H1 (cell line): ENCODE data around the gene SYDE2. TPM values are rescaled to one million over a fixed set of nuclear protein-coding genes. Genes with fewer than 3 reads are reported as not detected.

Experiments
- CTCF ChIA-PET: fragments of 300-600 bp; sonication (Branson Sonifier 250); formaldehyde crosslinking; loops from one replicate; lab custom pipeline; 2021; ENCODE audit not compliant: partially characterized antibody; lab: Charles Lee
- POLR2A ChIA-PET: fragments of 300-600 bp; sonication (Branson Sonifier 250); formaldehyde crosslinking; loops from one replicate; lab custom pipeline; 2021; ENCODE audit warnings: inconsistent platforms; ENCODE audit not compliant: partially characterized antibody; lab: Charles Lee
- DNase-seq, 2 experiments: peaks; one replicate each; pipeline versions ENCODE4 v3.0.0 to v3.0.0-alpha.2; 2010 to 2022; ENCODE audit warnings: low spot score in 2 of 2, low read depth in 1 of 2, mixed read lengths in 1 of 2
- FAIRE-seq: peaks from 2 replicates; lab custom pipeline; 2011; peaks lifted over from hg19 to GRCh38; lab: Jason Lieb, UNC
- H2AFZ ChIP-seq: 2 replicates; pipeline ENCODE4 v1.8.1; 2012; ENCODE audit warnings: low read length, inconsistent platforms
- H2AK5ac ChIP-seq: 2 replicates; pipeline ENCODE4 v1.6.1; 2013; ENCODE audit warnings: low read depth, low read length
- H2BK120ac ChIP-seq: replicated peaks from 2 replicates; pipeline ENCODE3; 2013; ENCODE audit warnings: low read depth, low read length, inconsistent platforms
- H2BK12ac ChIP-seq: 2 replicates; pipeline ENCODE4 v1.6.1; 2013; ENCODE audit warnings: low read depth, low read length
- H2BK15ac ChIP-seq: 2 replicates; pipeline ENCODE4 v1.6.1; 2013; ENCODE audit warnings: low read length
- H2BK20ac ChIP-seq: 2 replicates; pipeline ENCODE4 v1.6.1; 2013; ENCODE audit warnings: low read length
- H2BK5ac ChIP-seq: 2 replicates; pipeline ENCODE4 v1.6.1; 2013; ENCODE audit warnings: low read depth, low read length
- H3K14ac ChIP-seq: 2 replicates; pipeline ENCODE4 v1.6.1; 2013; ENCODE audit warnings: inconsistent platforms; ENCODE audit not compliant: insufficient read length
- H3K18ac ChIP-seq: 2 replicates; pipeline ENCODE4 v1.6.1; 2013; ENCODE audit warnings: low read length; ENCODE audit errors: extremely low read depth
- H3K23ac ChIP-seq: 2 replicates; pipeline ENCODE4 v1.6.1; 2013; ENCODE audit warnings: inconsistent platforms; ENCODE audit not compliant: insufficient read length
- H3K23me2 ChIP-seq: 2 replicates; pipeline ENCODE4 v1.6.1; 2013; ENCODE audit warnings: low read depth, low read length
- H3K27ac ChIP-seq: 2 replicates; pipeline ENCODE4 v1.6.1; 2011; ENCODE audit warnings: low read depth, low read length, inconsistent platforms
- H3K27me3 ChIP-seq, 4 experiments: replicated peaks in 1 of 4; 1 replicate in 1 of 4; 2 replicates in 3 of 4; pipeline versions ENCODE4 v1.6.1 to v1.8.1; 2011 to 2013; ENCODE audit warnings: low read length in 3 of 4, mild to moderate bottlenecking in 3 of 4, inconsistent platforms in 2 of 4, mixed read lengths in 2 of 4, moderate library complexity in 1 of 4; ENCODE audit not compliant: control insufficient read depth in 3 of 4, insufficient read depth in 3 of 4; ENCODE audit errors: extremely low read depth in 1 of 4
- H3K36me3 ChIP-seq, 4 experiments: 2 replicates each; pipeline versions ENCODE4 v1.6.1 to v1.8.1; 2011 to 2013; ENCODE audit warnings: mild to moderate bottlenecking in 4 of 4, low read length in 3 of 4, moderate library complexity in 2 of 4, control low read depth in 1 of 4, inconsistent platforms in 1 of 4; ENCODE audit not compliant: insufficient read depth in 4 of 4, control insufficient read depth in 2 of 4
- H3K4ac ChIP-seq: replicated peaks from 2 replicates; pipeline ENCODE3; 2013; ENCODE audit warnings: low read length, low read depth, mixed read lengths, inconsistent platforms; ENCODE audit not compliant: insufficient read length
- H3K4me1 ChIP-seq, 4 experiments: replicated peaks in 1 of 4; 1 replicate in 1 of 4; 2 replicates in 3 of 4; pipeline versions ENCODE4 v1.6.1 to v1.8.1; 2011 to 2013; ENCODE audit warnings: low read length in 3 of 4, inconsistent platforms in 2 of 4, mixed read lengths in 1 of 4; ENCODE audit not compliant: insufficient read depth in 4 of 4, control insufficient read depth in 3 of 4
- H3K4me2 ChIP-seq, 2 experiments: 2 replicates each; pipeline versions ENCODE4 v1.6.1 to v1.8.1; 2011 to 2013; ENCODE audit warnings: low read depth in 2 of 2, low read length in 2 of 2, control low read depth in 1 of 2, inconsistent platforms in 1 of 2, mild to moderate bottlenecking in 1 of 2; ENCODE audit not compliant: insufficient read depth in 1 of 2
- H3K4me3 ChIP-seq, 4 experiments: fragments of 200-600, 300-600 bp in 1 of 4; sonication (generic), shearing (Covaris generic), sonication (Bioruptor Twin) in 1 of 4; 2 replicates each; pipeline versions ENCODE4 v1.5.1 to v1.8.1; 2011 to 2016; ENCODE audit warnings: low read length in 4 of 4, low read depth in 3 of 4, control low read depth in 2 of 4, inconsistent platforms in 2 of 4, mild to moderate bottlenecking in 2 of 4, mixed read lengths in 1 of 4, moderate library complexity in 1 of 4; ENCODE audit not compliant: insufficient read depth in 2 of 4; ENCODE audit errors: extremely low read depth in 1 of 4
- H3K56ac ChIP-seq: replicated peaks from 2 replicates; pipeline ENCODE3; 2013; ENCODE audit warnings: low read depth, mild to moderate bottlenecking, mixed read lengths, low read length, inconsistent platforms; ENCODE audit not compliant: insufficient read length
- H3K79me1 ChIP-seq: 2 replicates; pipeline ENCODE4 v1.6.1; 2013; ENCODE audit warnings: low read depth, low read length, control low read depth
- H3K79me2 ChIP-seq, 2 experiments: 2 replicates each; pipeline versions ENCODE4 v1.6.1 to v1.8.1; 2012 to 2013; ENCODE audit warnings: low read length in 2 of 2, mild to moderate bottlenecking in 2 of 2, inconsistent platforms in 1 of 2; ENCODE audit not compliant: insufficient read depth in 2 of 2, control insufficient read depth in 1 of 2
- H3K9ac ChIP-seq, 4 experiments: replicated peaks in 1 of 4; 1 replicate in 1 of 4; 2 replicates in 3 of 4; pipeline versions ENCODE4 v1.6.1 to v1.8.1; 2011 to 2013; ENCODE audit warnings: low read depth in 3 of 4, low read length in 3 of 4, control low read depth in 2 of 4, mild to moderate bottlenecking in 2 of 4, moderate library complexity in 2 of 4, inconsistent platforms in 1 of 4; ENCODE audit errors: extremely low read depth in 1 of 4
- H3K9me3 ChIP-seq, 2 experiments: 2 replicates each; pipeline versions ENCODE4 v1.6.1 to v1.8.1; 2012 to 2013; ENCODE audit warnings: mild to moderate bottlenecking in 2 of 2, moderate library complexity in 2 of 2, control low read depth in 1 of 2, inconsistent platforms in 1 of 2, low read depth in 1 of 2, low read length in 1 of 2, mixed read lengths in 1 of 2; ENCODE audit not compliant: insufficient read depth in 2 of 2
- H4K20me1 ChIP-seq, 2 experiments: replicated peaks in 1 of 2; 2 replicates each; pipeline versions ENCODE3 to v1.8.1; 2011 to 2013; ENCODE audit warnings: inconsistent platforms in 2 of 2, low read length in 2 of 2, mild to moderate bottlenecking in 1 of 2; ENCODE audit not compliant: insufficient read depth in 2 of 2, control insufficient read depth in 1 of 2
- H4K5ac ChIP-seq: 2 replicates; pipeline ENCODE4 v1.6.1; 2013; ENCODE audit warnings: low read length, low read depth, mixed read lengths, inconsistent platforms; ENCODE audit not compliant: insufficient read length
- H4K8ac ChIP-seq: 2 replicates; pipeline ENCODE4 v1.8.0; 2013; ENCODE audit warnings: mild to moderate bottlenecking, moderate library complexity, low read length, inconsistent platforms; ENCODE audit not compliant: insufficient read depth; ENCODE audit errors: extremely low read depth
- H4K91ac ChIP-seq: replicated peaks from 2 replicates; pipeline ENCODE3; 2013; ENCODE audit warnings: low read length, mixed read lengths, inconsistent platforms; ENCODE audit not compliant: insufficient read length
- CBX8 ChIP-seq: fragments of 300-800, 300-1000 bp; sonication (generic); IDR thresholded peaks from 2 replicates; pipeline ENCODE4 v1.7.1; 2016; ENCODE audit warnings: low read depth, low read length, borderline replicate concordance
- CHD1 ChIP-seq: IDR thresholded peaks from 2 replicates; pipeline ENCODE4 v1.6.1; 2012; ENCODE audit warnings: low read depth, low read length, improper control_type of control experiment
- CHD2 ChIP-seq: IDR thresholded peaks from 2 replicates; pipeline ENCODE4 v1.6.1; 2012; ENCODE audit warnings: low read length, improper control_type of control experiment
- CTBP2 ChIP-seq: IDR thresholded peaks from 2 replicates; pipeline ENCODE4 v1.7.0; 2011; ENCODE audit warnings: borderline replicate concordance, mild to moderate bottlenecking, moderate library complexity, mixed read lengths, low read length; ENCODE audit not compliant: insufficient read depth, insufficient read length
- CTCF ChIP-seq, 3 experiments: IDR thresholded peaks; 1 replicate in 2 of 3; 2 replicates in 1 of 3; pipeline versions ENCODE4 v1.5.1 to v1.6.1; 2011; ENCODE audit warnings: low read length in 3 of 3, mild to moderate bottlenecking in 3 of 3, inconsistent platforms in 2 of 3, low read depth in 1 of 3, moderate library complexity in 1 of 3; ENCODE audit not compliant: insufficient read depth in 1 of 3; ENCODE audit errors: control extremely low read depth in 1 of 3
- E2F6 ChIP-seq: IDR thresholded peaks from 2 replicates; pipeline ENCODE4 v1.6.1; 2012; ENCODE audit warnings: inconsistent platforms
- JUN ChIP-seq: IDR thresholded peaks from 2 replicates; pipeline ENCODE4 v1.6.1; 2011; ENCODE audit warnings: low read depth, mild to moderate bottlenecking, improper control_type of control experiment, low read length
- KDM5A ChIP-seq: fragments of 200-600 bp; IDR thresholded peaks from 2 replicates; pipeline ENCODE4 v1.7.1; 2012; ENCODE audit warnings: mild to moderate bottlenecking, low read length, inconsistent platforms, mixed read lengths
- POLR2A ChIP-seq, 2 experiments: IDR thresholded peaks; 1 replicate in 1 of 2; 2 replicates in 1 of 2; pipeline ENCODE4 v1.6.1; 2011; ENCODE audit warnings: low read depth in 2 of 2, low read length in 2 of 2, mild to moderate bottlenecking in 2 of 2; ENCODE audit errors: control extremely low read depth in 1 of 2
- POU5F1 ChIP-seq: IDR thresholded peaks from 2 replicates; pipeline ENCODE4 v1.6.1; 2011; ENCODE audit warnings: low read depth, mild to moderate bottlenecking, low read length, moderate library complexity
- SIX5 ChIP-seq: IDR thresholded peaks from 2 replicates; pipeline ENCODE4 v1.6.1; 2011; ENCODE audit warnings: mild to moderate bottlenecking, low read depth, low read length
- SP2 ChIP-seq: IDR thresholded peaks from 2 replicates; pipeline ENCODE4 v1.6.1; 2012; ENCODE audit warnings: mild to moderate bottlenecking, low read length, inconsistent platforms
- TAF7 ChIP-seq: optimal IDR thresholded peaks from 2 replicates; pipeline ENCODE3; 2011; ENCODE audit warnings: low read depth, mild to moderate bottlenecking, inconsistent platforms, low read length, moderate library complexity, borderline replicate concordance
- polyA plus RNA-seq, 7 experiments: library from polyadenylated mRNA; depleted of rRNA in 3 of 7; stranded (reverse) in 5 of 7; unstranded in 2 of 7; fragments of >200 nt in 5 of 7; fragments of 200-250 nt in 2 of 7; gene quantifications; 1 replicate in 5 of 7; 2 replicates in 1 of 7; 4 replicates in 1 of 7; pipeline versions ENCODE4 v1.2.1 to v1.2.3, GENCODE V29; 2011 to 2013; ENCODE audit warnings: missing spikeins in 2 of 7, mixed read lengths in 2 of 7
- total RNA-seq: library from RNA; stranded (reverse); fragmentation: NEBNext Ultra II Directional; extraction: Animal tissue kit (Norgen Biotek cat#: 25700); gene quantifications from 2 replicates; pipeline ENCODE4 v1.2.1, GENCODE V29; 2021

SYDE2 gene
- total and polyA plus RNA-seq, 2 of the 8 experiments (the other 6 are each of a cell fraction or from before 2014, with no cell fraction given): 1.6 to 14.6 TPM

- no peak overlapping the region for H3K4me3 ChIP-seq
- DNase-seq (no peak), FAIRE-seq (no peak)
- H2BK15ac ChIP-seq: no peak overlapping the region
- no peak overlapping the region for H4K5ac ChIP-seq
- no peak overlapping the region for H3K27ac ChIP-seq
- H3K27me3 ChIP-seq: no peaks in the 10 kb centered on the region
- ChIA-PET POLR2A (interaction anchor here (1.5 kb wide), 1 partner anchor 15 kb away, joined by 5 read pairs; the partner anchor contains the start of gene SYDE2), CTCF (interaction anchor here (0.9 to 1.7 kb wide), 6 partner anchors 8 to 108 kb away, joined by 3 to 6 read pairs (median 5); no protein-coding TSS in a partner anchor)
- no peak overlapping the region for H2AK5ac ChIP-seq
- no peaks in the 10 kb centered on the region for H3K23me2 ChIP-seq
- no peak overlapping the region for H2BK12ac ChIP-seq
- H3K4ac ChIP-seq: no peak overlapping the region
- H4K20me1 ChIP-seq: no peaks in the 10 kb centered on the region
- H2BK5ac ChIP-seq: no peak overlapping the region
- no peak overlapping the region for H3K18ac ChIP-seq
- no peak overlapping the region for H3K14ac ChIP-seq
- no peaks in the 10 kb centered on the region for H3K36me3 ChIP-seq
- H2BK120ac ChIP-seq: no peak overlapping the region
- no peak overlapping the region for H3K4me2 ChIP-seq
- H2AFZ ChIP-seq: no peak overlapping the region
- H4K8ac ChIP-seq: no peak overlapping the region
- H3K56ac ChIP-seq: no peak overlapping the region
- no peak overlapping the region for H4K91ac ChIP-seq
- no peaks in the 10 kb centered on the region for H3K9me3 ChIP-seq
- no peak overlapping the region for H3K23ac ChIP-seq
- no peak overlapping the region for H3K9ac ChIP-seq
- no peaks in the 10 kb centered on the region for H3K79me2 ChIP-seq
- H2BK20ac ChIP-seq: no peak overlapping the region
- H3K4me1 ChIP-seq: peaks cover 0 to 2% (median 0%) of the 10 kb centered on the region in 4 experiments; a peak in 3 of 7 replicates
- H3K79me1 ChIP-seq: no peaks in the 10 kb centered on the region
- no peak for TF ChIP-seq TAF7
- no peak for TF ChIP-seq SIX5
- no peak for TF ChIP-seq POU5F1
- no peak for TF ChIP-seq CHD2
- TF ChIP-seq POLR2A (IDR thresholded peaks at IDR 0.05; ENCODE audit: control extremely low read depth in 1 of 2, low read depth in 2 of 2, low read length in 2 of 2): no peak
- TF ChIP-seq CBX8: no peak
- no peak for TF ChIP-seq E2F6
- TF ChIP-seq JUN: no peak
- no peak for TF ChIP-seq CHD1
- TF ChIP-seq SP2: no peak
- TF ChIP-seq KDM5A: no peak
- no peak for TF ChIP-seq CTCF (IDR thresholded peaks at IDR 0.05; ENCODE audit: control extremely low read depth in 1 of 3, insufficient read depth in 1 of 3, low read depth in 1 of 3, low read length in 3 of 3)
- TF ChIP-seq CTBP2: no peak
Observed at GRCh38 chr1:85216697-85217096, 15.9 kb upstream of the SYDE2 start.
